Measurements from ENCODE around the gene B3GNT8.
"Not testable (repeated sequence)": the region's sequence is repeated elsewhere in the genome, so short reads cannot be mapped to it uniquely, and the experiment has no call there.

The B3GNT8 gene

GRCh38 chr19:41435936-41436673, 8.9 kb upstream of the B3GNT8 start:
- DNase-seq, result no peak

- DNase-seq, result not testable (repeated sequence)
Observed at GRCh38 chr19:41435376-41435775, 8.2 kb upstream of the B3GNT8 start.

- DNase-seq, result no peak
Observed at GRCh38 chr19:41434450-41434849, 7.3 kb upstream of the B3GNT8 start.

GRCh38 chr19:41433171-41433570, 6.0 kb upstream of the B3GNT8 start:
- DNase-seq, result no peak

- no peak for DNase-seq
Observed at GRCh38 chr19:41431426-41432386, 4.5 kb upstream of the B3GNT8 start.

GRCh38 chr19:41430922-41431321, 3.7 kb upstream of the B3GNT8 start:
- DNase-seq, result no peak

GRCh38 chr19:41428481-41428859, 1.3 kb upstream of the B3GNT8 start:
- no peak for DNase-seq

GRCh38 chr19:41427647-41428480, 690 bp upstream of the B3GNT8 start:
- DNase-seq, result no peak

GRCh38 chr19:41426116-41426841, 895 bp downstream of the B3GNT8 start:
- no peak for DNase-seq

GRCh38 chr19:41425174-41426115, 1.7 kb downstream of the B3GNT8 start:
- DNase-seq, result no peak

GRCh38 chr19:41424335-41425173, 2.6 kb downstream of the B3GNT8 start:
- DNase-seq, result no peak

GRCh38 chr19:41422955-41423354, 4.2 kb downstream of the B3GNT8 start:
- DNase-seq, result no peak

- no peak for DNase-seq
Observed at GRCh38 chr19:41422456-41422855, 4.7 kb downstream of the B3GNT8 start.

GRCh38 chr19:41421973-41422372, 5.2 kb downstream of the B3GNT8 start:
- DNase-seq, result no peak

- DNase-seq, result no peak
Observed at GRCh38 chr19:41421314-41421713, 5.9 kb downstream of the B3GNT8 start.

GRCh38 chr19:41420101-41420880, 6.9 kb downstream of the B3GNT8 start:
- DNase-seq, result no peak

- DNase-seq, result no peak
Observed at GRCh38 chr19:41416194-41416674, 10.9 kb downstream of the B3GNT8 start.

- no peak for DNase-seq
Observed at GRCh38 chr19:41415154-41415571, 12.0 kb downstream of the B3GNT8 start.

- no peak for DNase-seq
Observed at GRCh38 chr19:41414461-41414860, 12.7 kb downstream of the B3GNT8 start.
